IMR-90 (cell line): Measurements from ENCODE around the gene BTN1A1. TPM values are rescaled to one million over a fixed set of nuclear protein-coding genes. Genes with fewer than 3 reads are reported as not detected.

Source experiments
- ATAC-seq: fragments of 200-7000 bp; cut with Tn5 transposase; 2 replicates; pipeline ENCODE4 v1.9.1; 2020; ENCODE audit warnings: low read depth, mild to moderate bottlenecking, moderate library complexity
- BruUV-seq: library from RNA; stranded (reverse); fragments of 400-500 nt; replicated peaks from 2 replicates; lab custom pipeline; 2021; lab: Mats Ljungman, UMichigan
- CTCF ChIA-PET: fragments of 300-600 bp; formaldehyde crosslinking; extraction: SDS; loops from one replicate; lab custom pipeline; 2021; ENCODE audit warnings: antibody characterized with exemption; lab: Yijun Ruan, JAX
- POLR2A ChIA-PET: fragments of 300-600 bp; sonication (Branson Sonifier 250); formaldehyde crosslinking; loops from one replicate; lab custom pipeline; 2022; ENCODE audit warnings: antibody characterized with exemption; ENCODE audit not compliant: unreplicated experiment; lab: Charles Lee
- DNase-seq: peaks from one replicate; pipeline ENCODE4 v3.0.0; 2013
- H2AFZ ChIP-seq: replicated peaks from 2 replicates; pipeline ENCODE3; 2013; ENCODE audit warnings: low read length, mild to moderate bottlenecking; ENCODE audit not compliant: poor library complexity
- H2AK5ac ChIP-seq: 2 replicates; pipeline ENCODE4 v1.6.1; 2013; ENCODE audit warnings: low read depth, low read length, inconsistent platforms
- H2AK9ac ChIP-seq: replicated peaks from 2 replicates; pipeline ENCODE3; 2013; ENCODE audit warnings: mild to moderate bottlenecking, low read depth, low read length, moderate library complexity; ENCODE audit not compliant: poor library complexity
- H2BK120ac ChIP-seq: 2 replicates; pipeline ENCODE4 v1.6.1; 2013; ENCODE audit warnings: low read depth, low read length, inconsistent platforms
- H2BK15ac ChIP-seq: 3 replicates; pipeline ENCODE4 v1.6.1; 2013; ENCODE audit warnings: low read depth, low read length, inconsistent platforms
- H2BK20ac ChIP-seq: 2 replicates; pipeline ENCODE4 v1.6.1; 2013; ENCODE audit warnings: low read depth, mild to moderate bottlenecking, inconsistent platforms, low read length, moderate library complexity
- H2BK5ac ChIP-seq: 2 replicates; pipeline ENCODE4 v1.6.1; 2013; ENCODE audit warnings: mild to moderate bottlenecking, low read depth, low read length, inconsistent platforms; ENCODE audit not compliant: poor library complexity, severe bottlenecking
- H3K14ac ChIP-seq: replicated peaks from 2 replicates; pipeline ENCODE4 v1.6.1; 2013; ENCODE audit warnings: low read depth, low read length, inconsistent platforms
- H3K18ac ChIP-seq: 2 replicates; pipeline ENCODE4 v1.6.1; 2013; ENCODE audit warnings: low read depth, low read length, control low read depth
- H3K23ac ChIP-seq: 2 replicates; pipeline ENCODE4 v1.6.1; 2013; ENCODE audit warnings: low read depth, low read length, inconsistent platforms
- H3K27ac ChIP-seq: 2 replicates; pipeline ENCODE4 v1.5.1; 2013; ENCODE audit warnings: mild to moderate bottlenecking, control low read depth, low read length; ENCODE audit not compliant: insufficient read depth
- H3K27me3 ChIP-seq: 2 replicates; pipeline ENCODE4 v1.6.1; 2013; ENCODE audit warnings: low read length; ENCODE audit not compliant: control insufficient read depth, insufficient read depth
- H3K36me3 ChIP-seq: 2 replicates; pipeline ENCODE4 v1.6.1; 2013; ENCODE audit warnings: low read length, mixed read lengths; ENCODE audit not compliant: control insufficient read depth, insufficient read depth
- H3K4ac ChIP-seq: 2 replicates; pipeline ENCODE4 v1.6.1; 2013; ENCODE audit warnings: low read depth, low read length, inconsistent platforms
- H3K4me1 ChIP-seq: 2 replicates; pipeline ENCODE4 v1.6.1; 2013; ENCODE audit warnings: low read length, mixed read lengths; ENCODE audit not compliant: control insufficient read depth, insufficient read depth
- H3K4me2 ChIP-seq: 2 replicates; pipeline ENCODE4 v1.6.1; 2013; ENCODE audit warnings: low read depth, mild to moderate bottlenecking, control low read depth, low read length, moderate library complexity
- H3K4me3 ChIP-seq: 2 replicates; pipeline ENCODE4 v1.5.1; 2013; ENCODE audit warnings: low read depth, mild to moderate bottlenecking, control low read depth, low read length, moderate library complexity; ENCODE audit not compliant: insufficient read depth
- H3K56ac ChIP-seq: 2 replicates; pipeline ENCODE4 v1.6.1; 2013; ENCODE audit warnings: low read length, inconsistent platforms; ENCODE audit not compliant: insufficient read depth; ENCODE audit errors: extremely low read depth
- H3K79me1 ChIP-seq, 2 experiments: 2 replicates each; pipeline ENCODE4 v1.6.1; 2013; ENCODE audit warnings: low read length in 2 of 2, inconsistent platforms in 1 of 2, low read depth in 1 of 2
- H3K9ac ChIP-seq: 2 replicates; pipeline ENCODE4 v1.6.1; 2013; ENCODE audit warnings: low read depth, low read length, control low read depth
- H3K9me1 ChIP-seq: 2 replicates; pipeline ENCODE4 v1.6.1; 2013; ENCODE audit warnings: low read length, inconsistent platforms; ENCODE audit not compliant: insufficient read depth
- H3K9me3 ChIP-seq: 2 replicates; pipeline ENCODE4 v1.6.1; 2013; ENCODE audit warnings: low read length; ENCODE audit not compliant: control insufficient read depth, insufficient read depth
- H4K20me1 ChIP-seq: 2 replicates; pipeline ENCODE4 v1.6.1; 2013; ENCODE audit warnings: low read length, inconsistent platforms; ENCODE audit not compliant: insufficient read depth
- H4K5ac ChIP-seq: 2 replicates; pipeline ENCODE4 v1.6.1; 2013; ENCODE audit warnings: mild to moderate bottlenecking, low read depth, low read length, control low read depth
- H4K8ac ChIP-seq, 2 experiments: 2 replicates each; pipeline ENCODE4 v1.6.1; 2013; ENCODE audit warnings: low read depth in 2 of 2, low read length in 2 of 2, control low read depth in 1 of 2, inconsistent platforms in 1 of 2
- H4K91ac ChIP-seq: 2 replicates; pipeline ENCODE4 v1.6.1; 2013; ENCODE audit warnings: low read depth, low read length, inconsistent platforms; ENCODE audit not compliant: insufficient read depth
- CTCF ChIP-seq: conservative IDR thresholded peaks from 2 replicates; pipeline ENCODE4 v1.5.1; 2012; ENCODE audit warnings: mild to moderate bottlenecking, low read depth, low read length, improper control_type of control experiment
- FOS ChIP-seq: fragments of 150-350 bp; IDR thresholded peaks from 2 replicates; pipeline ENCODE4 v1.6.1; 2016; ENCODE audit warnings: low read depth, low read length
- MAZ ChIP-seq: IDR thresholded peaks from 2 replicates; pipeline ENCODE4 v1.6.1; 2012; ENCODE audit warnings: low read depth, mild to moderate bottlenecking, low read length, improper control_type of control experiment, moderate library complexity, borderline replicate concordance
- NFE2L2 ChIP-seq: fragments of 150-350 bp; IDR thresholded peaks from 2 replicates; pipeline ENCODE4 v1.6.1; 2016; ENCODE audit warnings: low read depth, mild to moderate bottlenecking, low read length
- WGBS, 2 experiments: methylation state at CpG; one replicate each; pipeline versions ENCODE4 v1.1.5 to v1.1.7; 2013; ENCODE audit warnings: missing lambda C conversion rate in 2 of 2; ENCODE audit not compliant: insufficient read length in 1 of 2; ENCODE audit errors: extremely low coverage in 2 of 2; 5-methylcytosine and 5-hydroxymethylcytosine counted together
- dilution Hi-C: fragments of 300-500 bp; cut with HindIII; formaldehyde crosslinking; loops from one replicate; pipeline ENCODE4 v1.14.3; 2018; ENCODE audit warnings: low sequenced_read_pairs; ENCODE audit not compliant: unreplicated experiment
- in situ Hi-C: fragments of 300-500 bp; cut with MboI; formaldehyde crosslinking; loops from 3 replicates; pipeline ENCODE4 v1.14.3; 2019; ENCODE audit warnings: low sequenced_read_pairs, inconsistent platforms, mixed read lengths
- intact Hi-C: fragments of 100-400 bp; cut with micrococcal nuclease; formaldehyde crosslinking; loops from 2 replicates; pipeline ENCODE4 v1.10.0; 2022
- polyA plus RNA-seq, 3 experiments: library from polyadenylated mRNA; depleted of rRNA; stranded (reverse); fragments of >200 nt; gene quantifications; 2 replicates each; pipeline ENCODE4 v1.2.3, GENCODE V29; 2012; ENCODE audit warnings: low replicate concordance in 1 of 3
- total RNA-seq: library from RNA; depleted of rRNA; stranded (reverse); fragments of >200 nt; gene quantifications from 2 replicates; pipeline ENCODE4 v1.2.3, GENCODE V29; 2012

The BTN1A1 gene
- total and polyA plus RNA-seq, 2 of the 4 experiments (the other 2 are of a cell fraction): not detected

- Histone ChIP-seq H4K91ac (no peak overlapping the region), H3K4me1 (no peaks in the 10 kb centered on the region), H2BK5ac (no peak overlapping the region), H2AK5ac (no peak overlapping the region), H3K9me3 (no peaks in the 10 kb centered on the region), H3K4ac (no peak overlapping the region), H3K79me1 (no peaks in the 10 kb centered on the region), H3K23ac (no peak overlapping the region), H3K4me3 (peak overlapping the region; percentile 69), H3K56ac (no peak overlapping the region), H3K36me3 (no peaks in the 10 kb centered on the region), H2BK120ac (no peak overlapping the region), H4K8ac (no peak overlapping the region), H4K20me1 (peaks cover 9% of the 10 kb centered on the region), H2AK9ac (no peak overlapping the region), H3K27me3 (no peaks in the 10 kb centered on the region), H3K18ac (no peak overlapping the region), H2BK20ac (no peak overlapping the region), H2BK15ac (no peak overlapping the region), H4K5ac (no peak overlapping the region), H3K9ac (peak overlapping the region; percentile 49; the same call in 1 of the 2 replicates), H3K14ac (0 out of 2 replicates have a peak overlapping the region, but pooled peaks have one; percentile 54), H3K9me1 (no peaks in the 10 kb centered on the region), H2AFZ (peak overlapping the region; percentile 71), H3K27ac (no peak overlapping the region), H3K4me2 (peak overlapping the region; percentile 86)
- DNase-seq (peak; percentile 75), ATAC-seq (peak; percentile 35)
- no TSS peak for BruUV-seq
- WGBS, 2 experiments: no CpG with 5 or more reads among the region's 13 CpGs
- POLR2A ChIA-PET: no interaction called here
- dilution Hi-C loops: no loop called here
- in situ Hi-C loops: no loop called here
- CTCF ChIA-PET: interaction anchor here (0.5 to 1.4 kb wide), 3 partner anchors 20 to 231 kb away, joined by 3 read pairs; no protein-coding TSS in a partner anchor
- TF ChIP-seq CTCF: no peak
- TF ChIP-seq MAZ: peak; percentile 38; the same call in 1 of the 2 replicates
- TF ChIP-seq FOS: peak; percentile 85
- 0 out of 2 replicates have a peak, but pooled peaks have one; percentile 7 for TF ChIP-seq NFE2L2
- intact Hi-C loops: loop anchor here (1.0 to 10.0 kb wide), 2 partner anchors 15 to 228 kb away; partner anchors contain the start of gene HMGN4
Observed at GRCh38 chr6:26553264-26553634, 53.1 kb downstream of the BTN1A1 start.
